Measurements from ENCODE around the gene ZBTB7B. TPM values are rescaled to one million over a fixed set of nuclear protein-coding genes. Genes with fewer than 3 reads are reported as not detected.

The ZBTB7B gene
- total and polyA plus RNA-seq, 9 of the 15 experiments (the other 6 are each of a cell fraction or from before 2014, with no cell fraction given), result 0.04 to 46.5 (median 15.2) TPM

- TF ChIP-seq, protein P1, sequence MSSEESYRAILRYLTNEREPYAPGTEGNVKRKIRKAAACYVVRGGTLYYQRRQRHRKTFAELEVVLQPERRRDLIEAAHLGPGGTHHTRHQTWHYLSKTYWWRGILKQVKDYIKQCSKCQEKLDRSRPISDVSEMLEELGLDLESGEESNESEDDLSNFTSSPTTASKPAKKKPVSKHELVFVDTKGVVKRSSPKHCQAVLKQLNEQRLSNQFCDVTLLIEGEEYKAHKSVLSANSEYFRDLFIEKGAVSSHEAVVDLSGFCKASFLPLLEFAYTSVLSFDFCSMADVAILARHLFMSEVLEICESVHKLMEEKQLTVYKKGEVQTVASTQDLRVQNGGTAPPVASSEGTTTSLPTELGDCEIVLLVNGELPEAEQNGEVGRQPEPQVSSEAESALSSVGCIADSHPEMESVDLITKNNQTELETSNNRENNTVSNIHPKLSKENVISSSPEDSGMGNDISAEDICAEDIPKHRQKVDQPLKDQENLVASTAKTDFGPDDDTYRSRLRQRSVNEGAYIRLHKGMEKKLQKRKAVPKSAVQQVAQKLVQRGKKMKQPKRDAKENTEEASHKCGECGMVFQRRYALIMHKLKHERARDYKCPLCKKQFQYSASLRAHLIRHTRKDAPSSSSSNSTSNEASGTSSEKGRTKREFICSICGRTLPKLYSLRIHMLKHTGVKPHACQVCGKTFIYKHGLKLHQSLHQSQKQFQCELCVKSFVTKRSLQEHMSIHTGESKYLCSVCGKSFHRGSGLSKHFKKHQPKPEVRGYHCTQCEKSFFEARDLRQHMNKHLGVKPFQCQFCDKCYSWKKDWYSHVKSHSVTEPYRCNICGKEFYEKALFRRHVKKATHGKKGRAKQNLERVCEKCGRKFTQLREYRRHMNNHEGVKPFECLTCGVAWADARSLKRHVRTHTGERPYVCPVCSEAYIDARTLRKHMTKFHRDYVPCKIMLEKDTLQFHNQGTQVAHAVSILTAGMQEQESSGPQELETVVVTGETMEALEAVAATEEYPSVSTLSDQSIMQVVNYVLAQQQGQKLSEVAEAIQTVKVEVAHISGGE (CRISPR knock-in tag; IDR thresholded peaks at IDR 0.05), result peak in 1 of 3 experiments; percentile 43; a peak in 1 of 6 replicates
- TF ChIP-seq ZNF592 (IDR thresholded peaks at IDR 0.05) (no peak), MTA2 (IDR thresholded peaks at IDR 0.05; ENCODE audit: low read depth) (no peak), GABPA (tag; conservative IDR thresholded peaks at IDR 0.05; ENCODE audit: low read depth) (peak; percentile 63), NR2C2 (CRISPR knock-in tag; IDR thresholded peaks at IDR 0.05) (0 out of 2 replicates have a peak, but pooled peaks have one; percentile 40), NR2C2 (tag; IDR thresholded peaks at IDR 0.05) (peak; percentile 84), RCOR1 (IDR thresholded peaks at IDR 0.05; ENCODE audit: borderline replicate concordance in 1 of 2, low read depth in 2 of 2, low read length in 2 of 2) (peak in 1 of 2 experiments; percentile 90; a peak in 2 of 4 replicates), SPI1 (IDR thresholded peaks at IDR 0.05; ENCODE audit: borderline replicate concordance, low read depth, low read length) (peak; percentile 87; the same call in 1 of the 2 replicates), ARID2 (IDR thresholded peaks at IDR 0.05) (no peak), TRIM24 (IDR thresholded peaks at IDR 0.05) (no peak), SFPQ (IDR thresholded peaks at IDR 0.05; ENCODE audit: low read depth, low read length) (no peak), ZNF280B (CRISPR knock-in tag; IDR thresholded peaks at IDR 0.05) (no peak), CBX3 (IDR thresholded peaks at IDR 0.05; ENCODE audit: borderline replicate concordance in 1 of 2, low read length in 2 of 2) (no peak; a peak in 1 of 3 replicates)
- TF ChIP-seq, protein P2, sequence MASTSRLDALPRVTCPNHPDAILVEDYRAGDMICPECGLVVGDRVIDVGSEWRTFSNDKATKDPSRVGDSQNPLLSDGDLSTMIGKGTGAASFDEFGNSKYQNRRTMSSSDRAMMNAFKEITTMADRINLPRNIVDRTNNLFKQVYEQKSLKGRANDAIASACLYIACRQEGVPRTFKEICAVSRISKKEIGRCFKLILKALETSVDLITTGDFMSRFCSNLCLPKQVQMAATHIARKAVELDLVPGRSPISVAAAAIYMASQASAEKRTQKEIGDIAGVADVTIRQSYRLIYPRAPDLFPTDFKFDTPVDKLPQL (IDR thresholded peaks at IDR 0.05; ENCODE audit: extremely low read depth, insufficient read length), result no peak
Measured at GRCh38 chr1:154955039-154955717, 47.4 kb upstream of the ZBTB7B start (continued).

Measured in K562 (cell line).